Peyer's patch (tissue), 4 donors: ENCODE measurements around the gene ADAM12. TPM values are rescaled to one million over a fixed set of nuclear protein-coding genes. Genes with fewer than 3 reads are reported as not detected.

ENCODE experiments used
- DNase-seq, 3 donors: peaks; one replicate each; pipeline ENCODE4 v3.0.0-alpha.2; 2017 to 2019
- H3K27ac ChIP-seq, 4 donors: fragments of 200-600 bp; sonication (generic); one replicate each; pipeline ENCODE4 v1.5.1; 2016 to 2019
- H3K27me3 ChIP-seq, 2 donors: fragments of 200-600 bp; sonication (generic); one replicate each; pipeline ENCODE4 v1.5.1; 2019
- H3K36me3 ChIP-seq, 3 donors: fragments of 200-600 bp; sonication (generic); one replicate each; pipeline ENCODE4 v1.5.1; 2016 to 2019
- H3K4me1 ChIP-seq, 4 donors: fragments of 200-600 bp; sonication (generic); one replicate each; pipeline ENCODE4 v1.5.1; 2016 to 2019
- H3K4me3 ChIP-seq, 4 donors: fragments of 200-600 bp; sonication (generic); 1 replicate in 3 of 4; 2 replicates in 1 of 4; pipeline ENCODE4 v1.5.1; 2016 to 2019; ENCODE audit warnings: mild to moderate bottlenecking in 1 of 4
- H3K9me3 ChIP-seq, 4 donors: fragments of 200-600 bp; sonication (generic); one replicate each; pipeline ENCODE4 v1.5.1; 2016 to 2019; ENCODE audit warnings: mild to moderate bottlenecking in 1 of 4
- CTCF ChIP-seq, 6 experiments: fragments of 450-650 bp in 4 of 6; fragments of 200-600 bp in 2 of 6; sonication (generic) in 1 of 6; IDR thresholded peaks; one replicate each; pipeline ENCODE4 v1.5.1; 2017 to 2019; ENCODE audit warnings: antibody characterized with exemption in 6 of 6, mild to moderate bottlenecking in 3 of 6, moderate library complexity in 1 of 6
- POLR2A ChIP-seq, 2 donors: fragments of 450-650 bp; IDR thresholded peaks; one replicate each; pipeline ENCODE4 v1.5.1; 2017; ENCODE audit warnings: antibody characterized with exemption in 2 of 2, mild to moderate bottlenecking in 2 of 2, moderate library complexity in 2 of 2
- total RNA-seq, 4 donors: library from RNA; depleted of rRNA; stranded (reverse); fragments of >200 nt; gene quantifications; one replicate each; pipeline ENCODE4 v1.1.0, GENCODE V29; 2016

ADAM12 gene
- total RNA-seq, 4 donors from 2014 or later: 0.13 to 2.5 (median 0.66) TPM

- Histone ChIP-seq H3K4me3 (no peak overlapping the region), H3K9me3 (no peaks in the 10 kb centered on the region), H3K27ac (no peak overlapping the region), H3K36me3 (no peaks in the 10 kb centered on the region), H3K4me1 (no peaks in the 10 kb centered on the region), H3K27me3 (no peaks in the 10 kb centered on the region)
- no peak for DNase-seq
- TF ChIP-seq CTCF (IDR thresholded peaks at IDR 0.05): no peak
Measured at GRCh38 chr10:126147866-126148587, 240.2 kb downstream of the ADAM12 start.

DNA sequence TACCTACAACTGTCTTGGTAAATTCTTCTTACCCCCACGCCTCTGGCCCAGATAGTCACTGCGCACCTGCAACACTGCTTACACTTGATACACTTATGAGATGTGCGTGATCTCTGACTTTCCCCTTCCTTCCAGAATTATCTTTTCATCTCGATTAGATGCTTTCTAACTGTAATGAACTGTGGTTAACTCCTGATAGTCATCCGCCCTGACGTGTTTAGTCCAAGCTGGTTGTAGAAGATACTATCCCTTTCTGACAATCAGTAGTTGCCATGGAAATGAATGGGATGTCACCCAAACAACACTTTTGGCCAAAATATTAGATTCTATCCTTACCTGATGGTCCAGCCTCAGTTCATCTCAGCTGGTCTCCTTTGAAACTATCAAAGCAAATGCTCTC, 241.5 kb downstream of the ADAM12 start:
- Histone ChIP-seq H3K4me1 (no peaks in the 10 kb centered on the region), H3K9me3 (no peaks in the 10 kb centered on the region), H3K36me3 (no peaks in the 10 kb centered on the region), H3K27me3 (no peaks in the 10 kb centered on the region), H3K27ac (no peak overlapping the region), H3K4me3 (no peak overlapping the region)
- no peak for TF ChIP-seq POLR2A (IDR thresholded peaks at IDR 0.05)
- no peak for TF ChIP-seq CTCF (IDR thresholded peaks at IDR 0.05)
- DNase-seq: no peak

DNA sequence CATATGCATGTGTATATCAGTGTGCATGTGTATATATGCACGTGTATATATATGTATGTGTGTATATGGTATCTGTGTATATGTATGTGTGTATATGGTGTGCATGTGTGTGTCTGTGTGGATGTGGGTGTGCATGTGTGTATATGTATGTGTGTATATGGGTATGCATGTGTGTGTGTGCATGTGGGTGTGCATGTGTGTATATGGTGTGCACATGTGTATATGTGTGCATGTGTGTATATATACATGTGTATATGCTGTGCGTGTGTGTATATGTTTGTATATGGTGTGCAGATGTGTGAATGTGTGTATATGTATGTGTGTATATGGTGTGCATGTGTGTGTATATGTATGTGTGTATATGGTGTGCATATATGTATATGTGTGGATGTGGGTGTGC, 245.2 kb downstream of the ADAM12 start:
- no peaks in the 10 kb centered on the region for H3K4me1 ChIP-seq
- no peaks in the 10 kb centered on the region for H3K36me3 ChIP-seq
- DNase-seq: no peak
- no peaks in the 10 kb centered on the region for H3K27me3 ChIP-seq
- no peaks in the 10 kb centered on the region for H3K9me3 ChIP-seq
- no peak overlapping the region for H3K27ac ChIP-seq
- TF ChIP-seq CTCF (IDR thresholded peaks at IDR 0.05) (no peak), POLR2A (IDR thresholded peaks at IDR 0.05) (no peak)
- H3K4me3 ChIP-seq: no peak overlapping the region

DNA sequence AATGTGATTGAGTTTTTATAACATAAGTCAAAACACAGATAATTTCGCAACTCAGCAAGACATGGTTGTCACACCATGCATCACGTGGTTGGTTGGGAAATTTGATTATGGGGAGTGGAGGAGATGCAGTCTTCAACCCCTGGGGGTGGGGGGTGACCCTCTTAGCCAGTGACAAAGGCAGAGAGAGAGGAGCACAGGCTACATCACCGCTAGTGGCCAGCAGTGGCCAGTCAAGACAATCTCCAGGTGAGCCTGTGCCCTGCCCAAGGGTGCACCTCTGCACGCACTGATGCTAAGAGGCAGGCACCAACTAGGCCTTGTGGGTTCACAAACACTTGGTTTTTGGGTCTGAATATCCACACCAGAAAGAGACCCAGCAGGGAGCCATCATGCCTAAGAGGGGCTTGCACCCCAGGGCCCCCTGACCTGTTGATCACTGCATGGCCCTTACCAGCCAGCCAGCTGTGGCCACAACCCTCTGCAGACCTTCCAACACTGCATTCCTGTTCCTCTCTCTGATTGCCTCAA, 247.5 kb downstream of the ADAM12 start:
- H3K4me3 ChIP-seq: no peak overlapping the region
- no peak for DNase-seq
- H3K4me1 ChIP-seq: no peaks in the 10 kb centered on the region
- no peaks in the 10 kb centered on the region for H3K27me3 ChIP-seq
- TF ChIP-seq CTCF (IDR thresholded peaks at IDR 0.05) (no peak), POLR2A (IDR thresholded peaks at IDR 0.05) (no peak)
- no peaks in the 10 kb centered on the region for H3K36me3 ChIP-seq
- no peak overlapping the region for H3K27ac ChIP-seq
- no peaks in the 10 kb centered on the region for H3K9me3 ChIP-seq

DNA sequence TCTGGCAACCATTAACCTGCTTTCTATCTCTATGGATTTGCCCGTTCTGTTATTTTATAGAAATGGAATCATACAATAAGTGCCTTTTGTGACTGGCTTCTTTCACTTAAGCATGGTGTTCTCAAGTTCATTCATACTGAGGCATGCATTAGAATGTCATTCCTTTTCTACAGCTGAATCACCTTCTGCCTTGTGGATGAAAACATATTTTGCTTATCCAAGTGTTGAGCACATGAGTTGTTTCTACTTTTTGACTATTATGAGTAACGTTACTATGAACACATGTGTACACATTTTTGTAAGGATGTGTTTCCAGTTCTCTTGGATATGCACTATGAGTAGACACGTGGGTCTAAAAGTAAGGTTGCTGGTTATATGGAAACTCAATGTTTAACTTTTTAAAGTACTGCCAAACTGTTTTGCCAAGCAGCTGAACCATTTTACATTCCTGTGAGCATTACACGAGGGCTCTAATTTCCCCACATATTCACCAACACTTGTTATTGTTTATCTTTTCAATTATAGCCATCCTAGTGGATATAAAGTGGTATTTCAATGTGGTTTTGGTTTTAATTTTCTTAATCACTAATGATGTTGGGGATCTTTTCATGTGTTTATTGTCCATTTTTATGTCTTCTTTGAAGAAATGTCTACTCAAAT, 250.6 kb downstream of the ADAM12 start:
- TF ChIP-seq CTCF (IDR thresholded peaks at IDR 0.05): no peak
- Histone ChIP-seq H3K4me1 (peaks cover 0 to 7% (median 0%) of the 10 kb centered on the region in 4 donors), H3K4me3 (no peak overlapping the region), H3K27me3 (no peaks in the 10 kb centered on the region), H3K36me3 (no peaks in the 10 kb centered on the region), H3K27ac (no peak overlapping the region), H3K9me3 (no peaks in the 10 kb centered on the region)
- DNase-seq: no peak
